Neuronal stem cell (in vitro differentiated cells): ENCODE results near the gene C19orf53.

ENCODE experiments used
- DNase-seq: peaks from one replicate; pipeline ENCODE4 v3.0.0-alpha.2; 2013; ENCODE audit warnings: low spot score
- H2AFZ ChIP-seq: one replicate; pipeline ENCODE4 v1.6.1; 2013; ENCODE audit warnings: mild to moderate bottlenecking, low read length, inconsistent platforms
- H2AK5ac ChIP-seq: 2 replicates; pipeline ENCODE4 v1.6.1; 2013; ENCODE audit warnings: low read depth, mild to moderate bottlenecking, inconsistent platforms, low read length, moderate library complexity, mixed read lengths
- H2BK120ac ChIP-seq: 2 replicates; pipeline ENCODE4 v1.6.1; 2013; ENCODE audit warnings: low read depth, mild to moderate bottlenecking, inconsistent platforms, low read length, moderate library complexity, mixed read lengths
- H2BK12ac ChIP-seq: one replicate; pipeline ENCODE4 v1.6.1; 2013; ENCODE audit warnings: low read length, inconsistent platforms
- H2BK15ac ChIP-seq: 2 replicates; pipeline ENCODE4 v1.6.1; 2013; ENCODE audit warnings: mild to moderate bottlenecking, low read length, inconsistent platforms, mixed read lengths
- H2BK5ac ChIP-seq: one replicate; pipeline ENCODE4 v1.6.1; 2013; ENCODE audit warnings: inconsistent platforms, mild to moderate bottlenecking, low read length, moderate library complexity
- H3K14ac ChIP-seq: one replicate; pipeline ENCODE4 v1.6.1; 2013; ENCODE audit warnings: low read length, inconsistent platforms
- H3K18ac ChIP-seq: 2 replicates; pipeline ENCODE4 v1.6.1; 2013; ENCODE audit warnings: low read length, inconsistent platforms
- H3K23ac ChIP-seq: 2 replicates; pipeline ENCODE4 v1.6.1; 2013; ENCODE audit warnings: low read depth, mild to moderate bottlenecking, mixed read lengths, low read length, inconsistent platforms; ENCODE audit not compliant: poor library complexity
- H3K27ac ChIP-seq: replicated peaks from 3 replicates; pipeline ENCODE4 v1.5.1; 2013; ENCODE audit warnings: low read length, inconsistent platforms
- H3K27me3 ChIP-seq, 3 experiments: 2 replicates each; pipeline ENCODE4 v1.6.1; 2013; ENCODE audit warnings: low read length in 3 of 3, mild to moderate bottlenecking in 2 of 3, inconsistent platforms in 1 of 3, low read depth in 1 of 3, mixed read lengths in 1 of 3, moderate library complexity in 1 of 3; ENCODE audit not compliant: control insufficient read depth in 3 of 3, insufficient read depth in 3 of 3
- H3K36me3 ChIP-seq, 2 donors: replicated peaks in 1 of 2; 2 replicates each; pipeline ENCODE4 v1.6.1; 2013; ENCODE audit warnings: low read length in 2 of 2; ENCODE audit not compliant: control insufficient read depth in 2 of 2, insufficient read depth in 2 of 2
- H3K4ac ChIP-seq: 2 replicates; pipeline ENCODE4 v1.6.1; 2013; ENCODE audit warnings: inconsistent platforms, mild to moderate bottlenecking, low read length, moderate library complexity
- H3K4me1 ChIP-seq, 2 donors: 1 replicate in 1 of 2; 2 replicates in 1 of 2; pipeline ENCODE4 v1.6.1; 2013; ENCODE audit warnings: low read length in 2 of 2, low read depth in 1 of 2; ENCODE audit not compliant: control insufficient read depth in 2 of 2, insufficient read depth in 1 of 2
- H3K4me2 ChIP-seq: one replicate; pipeline ENCODE4 v1.6.1; 2013; ENCODE audit warnings: mild to moderate bottlenecking, low read length, inconsistent platforms; ENCODE audit not compliant: insufficient read depth, poor library complexity, severe bottlenecking
- H3K4me3 ChIP-seq, 2 donors: 2 replicates each; pipeline ENCODE4 v1.5.1; 2013; ENCODE audit warnings: low read length in 2 of 2, mild to moderate bottlenecking in 2 of 2, inconsistent platforms in 1 of 2, moderate library complexity in 1 of 2
- H3K79me1 ChIP-seq: one replicate; pipeline ENCODE4 v1.6.1; 2013; ENCODE audit warnings: low read depth, mild to moderate bottlenecking, inconsistent platforms, low read length, moderate library complexity
- H3K9ac ChIP-seq: one replicate; pipeline ENCODE4 v1.6.1; 2013; ENCODE audit warnings: mild to moderate bottlenecking, low read depth, low read length, inconsistent platforms; ENCODE audit not compliant: poor library complexity
- H3K9me3 ChIP-seq, 2 donors: replicated peaks in 1 of 2; 2 replicates each; pipeline versions ENCODE3 to v1.6.1; 2013; ENCODE audit warnings: low read length in 2 of 2, mild to moderate bottlenecking in 2 of 2, inconsistent platforms in 1 of 2, low read depth in 1 of 2, mixed read lengths in 1 of 2, moderate library complexity in 1 of 2; ENCODE audit not compliant: control insufficient read depth in 2 of 2, insufficient read depth in 1 of 2
- H4K8ac ChIP-seq: one replicate; pipeline ENCODE4 v1.6.1; 2013; ENCODE audit warnings: low read depth, mild to moderate bottlenecking, inconsistent platforms, low read length, moderate library complexity
- H4K91ac ChIP-seq: one replicate; pipeline ENCODE4 v1.6.1; 2013; ENCODE audit warnings: low read length, low read depth, mild to moderate bottlenecking, inconsistent platforms; ENCODE audit not compliant: poor library complexity
- WGBS, 2 donors: extraction: QIAGEN DNeasy Blood & Tissue Kit; methylation state at CpG; one replicate each; pipeline ENCODE4 v1.1.7; 2013; ENCODE audit warnings: missing lambda C conversion rate in 2 of 2, mixed read lengths in 1 of 2; ENCODE audit not compliant: insufficient read length in 2 of 2, insufficient replicate concordance in 1 of 2; ENCODE audit errors: extremely low coverage in 2 of 2; 5-methylcytosine and 5-hydroxymethylcytosine counted together

The C19orf53 gene

DNA sequence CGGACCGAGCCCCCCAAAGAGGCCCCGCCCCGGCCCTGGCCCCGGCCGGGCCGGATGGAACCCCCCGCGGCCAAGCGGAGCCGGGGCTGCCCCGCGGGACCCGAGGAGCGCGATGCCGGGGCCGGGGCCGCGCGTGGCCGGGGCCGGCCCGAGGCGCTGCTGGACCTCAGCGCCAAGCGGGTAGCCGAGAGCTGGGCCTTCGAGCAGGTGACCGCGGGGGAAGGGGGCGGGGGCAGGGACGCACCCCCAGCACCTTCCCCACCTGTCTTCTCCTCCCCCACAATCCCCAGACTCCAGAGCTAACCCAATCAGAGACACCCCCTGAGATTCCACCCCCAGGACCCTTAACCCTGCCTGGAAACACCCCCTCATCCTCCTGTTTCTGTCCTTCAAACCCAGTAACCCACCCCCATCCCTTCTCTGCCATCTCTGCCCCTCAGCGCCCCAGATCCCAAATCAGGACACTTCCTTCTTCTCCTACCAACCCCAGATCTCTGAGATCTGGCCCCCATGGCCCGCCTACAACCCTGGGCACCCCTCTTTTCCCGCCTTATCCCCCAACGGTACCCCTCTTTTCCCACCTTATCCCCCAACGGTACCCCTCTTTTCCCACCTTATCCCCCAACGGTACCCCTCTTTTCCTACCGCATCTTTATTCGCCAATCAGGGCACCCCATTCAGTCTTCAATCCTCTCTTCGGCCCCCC is 21.5 kb downstream of the C19orf53 start:
- Histone ChIP-seq H3K9ac (peak overlapping the region; percentile 88), H3K14ac (peak overlapping the region; percentile 71), H3K27ac (no peak overlapping the region), H2BK12ac (no peak overlapping the region), H4K91ac (no peak overlapping the region), H3K4me1 (peaks cover 4 to 9% of the 10 kb centered on the region in 2 donors), H3K79me1 (peaks cover 13% of the 10 kb centered on the region), H3K4me3 (peak overlapping the region; percentile 94 to 96), H3K4me2 (peak overlapping the region; percentile 83), H2AK5ac (peak overlapping the region; percentile 75), H3K4ac (no peak overlapping the region), H4K8ac (peak overlapping the region; percentile 65), H2BK15ac (peak overlapping the region; percentile 85), H2BK5ac (peak overlapping the region; percentile 96), H2AFZ (peak overlapping the region; percentile 89), H3K9me3 (no peaks in the 10 kb centered on the region), H3K36me3 (peaks cover 6 to 11% of the 10 kb centered on the region in 2 donors), H2BK120ac (no peak overlapping the region), H3K27me3 (no peaks in the 10 kb centered on the region), H3K18ac (peak overlapping the region; percentile 98), H3K23ac (peak overlapping the region; percentile 89)
- WGBS, 2 donors = no CpG with 5 or more reads among the region's 42 CpGs
- DNase-seq = no peak

DNA sequence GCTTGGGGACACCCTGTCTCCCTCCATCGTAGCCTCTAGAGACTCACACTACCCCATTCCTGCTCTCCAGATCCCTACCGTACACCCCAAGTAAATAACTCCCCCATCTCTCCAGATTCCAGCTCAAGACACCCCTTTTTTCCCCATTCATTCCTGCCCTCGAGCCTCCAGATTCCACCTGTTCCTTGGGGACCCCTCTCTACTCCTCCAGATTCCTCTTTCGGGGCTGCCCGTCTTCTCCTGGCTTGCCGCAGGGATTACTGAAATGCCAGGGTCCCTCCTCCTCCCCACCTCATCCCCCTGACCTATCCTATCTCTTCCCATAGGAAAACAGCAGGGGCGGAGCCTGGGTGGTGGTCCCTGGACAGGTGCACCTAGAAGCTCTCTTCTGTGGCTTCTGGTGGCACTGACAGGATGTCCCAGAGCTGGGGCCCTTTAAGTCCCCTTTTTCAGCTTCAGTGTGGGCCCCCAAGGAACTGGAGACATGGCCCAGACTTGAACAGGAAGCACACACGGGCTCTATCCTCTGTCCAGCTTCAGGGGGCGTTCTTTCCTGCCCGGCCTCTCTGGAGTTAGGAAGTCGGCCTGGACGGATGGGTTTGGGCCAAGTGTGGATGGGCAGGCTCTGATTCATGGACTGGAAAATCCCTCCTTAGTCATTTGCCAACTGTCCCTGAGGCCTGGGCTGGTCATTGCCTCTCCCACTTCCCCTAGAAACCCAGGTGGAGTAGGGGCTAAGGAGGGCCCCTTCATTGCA is 22.2 kb downstream of the C19orf53 start:
- no peak overlapping the region for H2BK120ac ChIP-seq
- peak overlapping the region; percentile 98 for H3K18ac ChIP-seq
- peak overlapping the region; percentile 36 for H2AK5ac ChIP-seq
- H2BK12ac ChIP-seq = no peak overlapping the region
- no peak overlapping the region for H3K4ac ChIP-seq
- H2BK15ac ChIP-seq = no peak overlapping the region
- H3K4me2 ChIP-seq = peak overlapping the region; percentile 83
- H3K9me3 ChIP-seq = no peaks in the 10 kb centered on the region
- peaks cover 15% of the 10 kb centered on the region for H3K79me1 ChIP-seq
- H3K27ac ChIP-seq = no peak overlapping the region
- H3K23ac ChIP-seq = no peak overlapping the region
- no peak overlapping the region for H4K8ac ChIP-seq
- H3K14ac ChIP-seq = no peak overlapping the region
- no peak for DNase-seq
- H2AFZ ChIP-seq = no peak overlapping the region
- peak overlapping the region; percentile 96 for H2BK5ac ChIP-seq
- WGBS, 2 donors = no CpG with 5 or more reads among the region's 12 CpGs
- H3K27me3 ChIP-seq = no peaks in the 10 kb centered on the region
- no peak overlapping the region for H3K9ac ChIP-seq
- peaks cover 4 to 9% of the 10 kb centered on the region in 2 donors for H3K4me1 ChIP-seq
- H4K91ac ChIP-seq = no peak overlapping the region
- peak overlapping the region; percentile 94 to 96 for H3K4me3 ChIP-seq
- H3K36me3 ChIP-seq = peaks cover 9 to 18% of the 10 kb centered on the region in 2 donors

DNA sequence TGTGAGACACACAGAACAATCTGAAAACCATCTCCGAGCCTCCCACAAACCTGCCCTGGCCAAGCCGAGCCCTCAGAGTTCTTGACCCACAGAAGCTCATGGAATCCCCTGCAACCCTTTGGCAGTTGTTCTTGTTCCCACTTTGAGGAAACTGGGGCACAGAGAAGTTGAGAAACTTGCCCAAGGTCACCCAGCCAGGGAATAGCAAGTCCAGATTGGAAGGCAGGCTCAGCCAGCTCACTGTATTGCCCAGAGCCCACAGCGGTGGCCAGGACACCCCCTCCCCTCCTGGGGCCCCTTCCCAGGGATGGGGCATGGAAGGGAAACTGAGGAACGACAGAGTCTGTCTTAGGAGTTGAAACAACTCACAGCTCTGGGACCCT is 22.8 kb downstream of the C19orf53 start:
- H2BK12ac ChIP-seq = no peak overlapping the region
- H3K4me3 ChIP-seq = peak overlapping the region in 1 of 2 donors; percentile 94
- peaks cover 4 to 9% of the 10 kb centered on the region in 2 donors for H3K4me1 ChIP-seq
- no peaks in the 10 kb centered on the region for H3K27me3 ChIP-seq
- peaks cover 9 to 19% of the 10 kb centered on the region in 2 donors for H3K36me3 ChIP-seq
- H2BK120ac ChIP-seq = no peak overlapping the region
- H3K79me1 ChIP-seq = peaks cover 15% of the 10 kb centered on the region
- H2BK5ac ChIP-seq = no peak overlapping the region
- H3K4ac ChIP-seq = no peak overlapping the region
- no peak overlapping the region for H2AFZ ChIP-seq
- no peak overlapping the region for H4K8ac ChIP-seq
- WGBS, 2 donors = no CpG with 5 or more reads among the region's 4 CpGs
- H3K9me3 ChIP-seq = no peaks in the 10 kb centered on the region
- H3K27ac ChIP-seq = no peak overlapping the region
- no peak overlapping the region for H2BK15ac ChIP-seq
- DNase-seq = no peak
- H3K18ac ChIP-seq = no peak overlapping the region
- H3K14ac ChIP-seq = no peak overlapping the region
- H3K9ac ChIP-seq = no peak overlapping the region
- H2AK5ac ChIP-seq = peak overlapping the region; percentile 36
- no peak overlapping the region for H3K23ac ChIP-seq
- H3K4me2 ChIP-seq = no peak overlapping the region
- H4K91ac ChIP-seq = no peak overlapping the region

DNA sequence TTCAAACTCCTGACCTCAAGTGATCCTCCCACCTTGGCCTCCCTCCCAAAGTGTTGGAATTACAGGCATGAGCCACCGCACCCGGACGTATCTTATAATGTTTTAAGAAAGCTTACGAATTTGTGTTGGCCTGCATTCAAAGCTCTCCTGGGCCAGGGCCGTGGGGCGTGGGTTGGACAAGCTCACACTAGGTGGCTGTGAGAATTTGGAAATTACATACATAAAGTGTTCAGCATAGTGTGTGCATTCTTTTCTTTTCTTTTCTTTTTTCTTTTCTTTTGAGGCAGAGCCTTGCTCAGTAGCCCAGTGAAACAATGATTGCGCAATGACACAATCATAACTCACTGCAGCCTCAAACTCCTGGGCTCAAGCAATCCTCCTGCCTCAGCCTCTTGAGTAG is 23.6 kb downstream of the C19orf53 start:
- H3K9me3 ChIP-seq = no peaks in the 10 kb centered on the region
- H2BK120ac ChIP-seq = no peak overlapping the region
- no peak overlapping the region for H2AK5ac ChIP-seq
- no peak for DNase-seq
- no peak overlapping the region for H3K27ac ChIP-seq
- no peak overlapping the region for H2AFZ ChIP-seq
- H3K4me2 ChIP-seq = no peak overlapping the region
- H3K4me3 ChIP-seq = no peak overlapping the region
- no peak overlapping the region for H2BK5ac ChIP-seq
- WGBS, 2 donors = no CpG with 5 or more reads among the region's 7 CpGs
- H3K79me1 ChIP-seq = peaks cover 15% of the 10 kb centered on the region
- H3K9ac ChIP-seq = no peak overlapping the region
- H2BK15ac ChIP-seq = no peak overlapping the region
- peaks cover 4 to 9% of the 10 kb centered on the region in 2 donors for H3K4me1 ChIP-seq
- peaks cover 11 to 23% of the 10 kb centered on the region in 2 donors for H3K36me3 ChIP-seq
- H3K4ac ChIP-seq = no peak overlapping the region
- no peaks in the 10 kb centered on the region for H3K27me3 ChIP-seq
- H3K14ac ChIP-seq = no peak overlapping the region
- no peak overlapping the region for H3K18ac ChIP-seq
- H2BK12ac ChIP-seq = no peak overlapping the region
- H4K8ac ChIP-seq = no peak overlapping the region
- H4K91ac ChIP-seq = no peak overlapping the region
- H3K23ac ChIP-seq = no peak overlapping the region
